Measurements from ENCODE around the gene CLIC4. TPM values are rescaled to one million over a fixed set of nuclear protein-coding genes. Genes with fewer than 3 reads are reported as not detected.
"Not testable (repeated sequence)": the region's sequence is repeated elsewhere in the genome, so short reads cannot be mapped to it uniquely, and the experiment has no call there.

The CLIC4 gene
- 81.1 and 81.9 TPM in 2 replicates for polyA plus RNA-seq (2014; cell fraction: cytosol; rRNA removed)
- 29.8 and 49.4 TPM in 2 replicates for polyA plus RNA-seq (2014; cell fraction: nucleus; rRNA removed)

DNA sequence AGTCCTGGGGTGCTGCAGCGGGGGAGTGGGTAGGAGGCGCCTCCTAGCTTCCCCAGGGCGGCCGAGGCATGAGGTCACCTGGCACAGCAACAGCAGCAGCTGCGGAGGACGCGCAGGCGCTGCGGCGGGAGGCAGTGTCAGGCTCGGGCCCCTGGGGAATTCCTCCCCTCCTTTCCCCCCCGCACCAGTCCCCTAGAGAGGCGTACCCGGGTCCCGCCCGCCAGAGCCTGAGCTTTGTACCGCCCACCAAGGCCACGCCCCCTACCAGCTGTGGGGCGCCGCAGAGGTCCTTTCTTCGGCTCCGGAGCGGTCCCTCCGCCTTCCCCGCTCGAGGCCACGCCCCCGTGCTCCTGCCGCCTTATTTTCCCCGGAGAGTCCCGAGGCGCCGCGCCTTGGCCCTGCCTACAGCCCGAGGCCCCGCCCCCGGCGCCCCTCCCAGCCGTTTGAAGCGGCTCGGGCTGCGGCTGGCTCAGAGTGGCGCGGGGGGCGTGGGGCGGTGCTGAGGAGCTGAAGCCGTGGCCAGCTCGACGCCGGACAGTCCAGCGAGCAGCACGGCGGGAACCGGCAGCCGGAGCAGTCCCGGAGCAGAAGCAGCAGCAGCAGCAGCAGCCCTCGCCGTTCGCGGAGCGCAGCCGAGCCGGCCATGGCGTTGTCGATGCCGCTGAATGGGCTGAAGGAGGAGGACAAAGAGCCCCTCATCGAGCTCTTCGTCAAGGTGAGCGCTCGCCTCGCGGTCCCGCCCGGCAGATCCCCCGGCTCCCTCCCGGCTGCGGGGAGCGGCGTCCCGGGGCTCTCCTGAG lies at the start of gene CLIC4:
CLIC4 (plus strand) TSS at position 537 of the 800 bp plus-strand sequence; CDS start at position 644, 107 bp downstream.
- DNase-seq (ENCODE audit: low spot score): peak; percentile 98

DNA sequence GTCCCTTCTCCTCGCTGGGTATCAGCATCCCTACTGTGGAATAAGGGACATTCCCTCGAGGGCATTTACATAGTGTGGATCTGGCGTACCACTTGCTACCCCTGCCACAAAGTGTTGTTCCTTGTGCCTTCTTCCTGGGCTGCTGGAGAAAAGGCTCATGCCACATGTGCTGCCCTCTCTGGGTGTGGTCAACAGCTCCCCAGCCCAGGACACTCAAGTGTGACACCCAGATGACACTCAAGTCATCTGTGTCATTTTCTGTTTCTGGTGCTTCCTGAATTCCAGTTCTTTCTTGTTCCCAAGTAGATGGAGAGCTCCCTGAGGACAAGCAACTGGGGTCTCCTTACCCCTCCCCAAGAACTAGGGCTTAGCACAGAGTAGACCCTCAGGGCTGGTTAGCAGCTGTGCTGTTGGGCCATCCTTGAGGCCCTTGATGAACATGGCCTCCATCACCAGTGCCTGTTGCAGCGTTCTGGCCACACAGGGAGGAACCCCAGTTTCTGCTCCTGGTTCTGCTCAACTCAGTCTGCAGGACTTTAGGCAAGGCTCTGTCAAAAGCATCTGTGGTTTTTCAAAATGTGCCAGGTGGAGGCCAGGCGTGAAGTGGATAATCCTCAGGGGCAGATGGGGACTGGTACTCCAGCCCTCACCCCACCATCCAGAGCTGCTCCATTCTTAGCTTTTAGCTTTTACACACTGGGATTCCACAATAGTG lies 49.0 kb upstream of the CLIC4 start:
- DNase-seq (ENCODE audit: low spot score): peak; percentile 23

DNA sequence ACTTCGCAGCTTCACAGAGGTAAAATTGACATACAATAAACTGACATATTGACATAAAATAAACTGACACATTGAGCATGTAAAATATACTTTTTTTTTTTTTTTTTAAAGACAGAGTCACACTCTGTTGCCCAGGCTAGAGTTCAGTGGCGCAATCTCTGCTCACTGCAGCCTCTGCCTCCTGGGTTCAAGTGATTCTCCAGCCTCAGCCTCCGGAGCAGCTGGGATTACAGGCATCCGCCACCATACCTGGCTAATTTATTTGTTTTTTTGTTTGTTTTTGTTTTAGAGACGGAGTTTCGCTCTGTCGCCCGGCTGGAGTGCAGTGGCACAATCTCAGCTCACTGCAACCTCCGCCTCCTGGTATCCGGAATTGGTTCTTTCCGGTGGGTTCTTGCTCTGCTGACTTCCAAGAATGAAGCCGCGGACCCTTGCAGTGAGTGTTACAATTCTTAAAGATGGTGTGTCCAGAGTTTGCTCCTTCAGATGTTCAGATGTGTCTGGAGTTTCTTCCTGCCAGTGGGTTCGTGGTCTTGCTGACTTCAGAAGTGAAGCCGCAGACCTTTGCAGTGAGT lies 48.4 kb upstream of the CLIC4 start:
- no peak for DNase-seq (ENCODE audit: low spot score)

DNA sequence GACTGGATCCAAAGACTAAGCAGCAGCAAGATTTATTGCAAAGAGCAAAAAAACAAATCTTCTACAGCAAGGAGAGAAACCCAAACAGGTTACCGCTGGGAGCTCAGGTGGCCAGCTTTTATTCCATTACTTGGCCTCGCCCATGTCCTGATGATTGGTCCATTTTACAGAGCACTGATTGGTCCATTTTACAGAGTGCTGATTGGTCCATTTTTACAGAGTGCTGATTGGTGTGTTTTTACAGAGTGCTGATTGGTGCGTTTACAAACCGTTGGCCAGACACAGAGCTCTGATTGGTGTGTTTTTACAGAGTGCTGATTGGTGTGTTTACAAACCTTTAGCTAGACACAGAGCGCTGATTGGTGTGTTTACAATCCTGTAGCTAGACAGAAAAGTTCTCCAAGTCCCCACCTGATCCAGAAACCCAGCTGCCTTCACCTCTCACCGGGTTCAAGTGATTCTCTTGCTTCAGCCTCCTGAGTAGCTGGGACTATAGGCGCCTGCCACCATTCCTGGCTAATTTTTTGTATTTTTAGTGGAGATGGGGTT lies 47.7 kb upstream of the CLIC4 start:
- DNase-seq (ENCODE audit: low spot score): not testable (repeated sequence)

DNA sequence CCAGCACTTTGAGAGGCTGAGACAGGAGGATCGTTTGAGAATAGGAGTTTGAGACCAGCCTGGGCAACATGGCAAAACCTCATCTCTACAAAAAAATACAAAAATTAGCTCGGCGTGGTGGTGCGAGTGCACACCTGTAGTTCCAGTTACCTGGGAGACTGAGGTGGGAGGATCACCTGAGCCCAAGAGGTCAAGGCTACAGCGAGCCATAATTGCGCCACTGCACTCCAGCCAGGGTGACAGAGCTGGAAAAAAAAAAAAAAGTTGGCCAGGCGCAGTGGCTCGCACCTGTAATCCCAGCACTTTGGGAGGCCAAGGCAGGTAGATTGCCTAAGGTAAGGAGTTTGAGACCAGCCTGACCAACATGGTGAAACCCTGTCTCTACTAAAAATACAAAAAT lies 46.9 kb upstream of the CLIC4 start:
- DNase-seq (ENCODE audit: low spot score): not testable (repeated sequence)

DNA sequence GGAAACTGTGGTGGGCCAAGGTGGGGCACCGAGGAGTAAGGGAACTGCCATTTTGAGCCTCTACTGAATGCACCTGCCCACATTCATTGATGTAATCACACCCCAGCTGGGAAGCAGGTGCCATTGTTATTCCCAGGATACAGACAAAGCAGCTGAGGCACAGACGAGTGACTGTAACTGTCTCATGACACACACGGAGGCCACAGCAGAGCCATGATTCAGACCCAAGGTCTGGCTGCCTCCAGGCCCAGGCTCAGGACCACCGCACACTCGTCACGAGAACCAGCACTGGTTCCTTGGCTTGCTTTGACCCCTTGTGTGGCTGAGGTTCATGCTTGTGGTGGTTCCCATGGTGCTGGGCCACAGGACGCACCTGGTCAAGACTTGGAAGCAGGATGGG lies 45.6 kb upstream of the CLIC4 start:
- DNase-seq (ENCODE audit: low spot score): no peak

DNA sequence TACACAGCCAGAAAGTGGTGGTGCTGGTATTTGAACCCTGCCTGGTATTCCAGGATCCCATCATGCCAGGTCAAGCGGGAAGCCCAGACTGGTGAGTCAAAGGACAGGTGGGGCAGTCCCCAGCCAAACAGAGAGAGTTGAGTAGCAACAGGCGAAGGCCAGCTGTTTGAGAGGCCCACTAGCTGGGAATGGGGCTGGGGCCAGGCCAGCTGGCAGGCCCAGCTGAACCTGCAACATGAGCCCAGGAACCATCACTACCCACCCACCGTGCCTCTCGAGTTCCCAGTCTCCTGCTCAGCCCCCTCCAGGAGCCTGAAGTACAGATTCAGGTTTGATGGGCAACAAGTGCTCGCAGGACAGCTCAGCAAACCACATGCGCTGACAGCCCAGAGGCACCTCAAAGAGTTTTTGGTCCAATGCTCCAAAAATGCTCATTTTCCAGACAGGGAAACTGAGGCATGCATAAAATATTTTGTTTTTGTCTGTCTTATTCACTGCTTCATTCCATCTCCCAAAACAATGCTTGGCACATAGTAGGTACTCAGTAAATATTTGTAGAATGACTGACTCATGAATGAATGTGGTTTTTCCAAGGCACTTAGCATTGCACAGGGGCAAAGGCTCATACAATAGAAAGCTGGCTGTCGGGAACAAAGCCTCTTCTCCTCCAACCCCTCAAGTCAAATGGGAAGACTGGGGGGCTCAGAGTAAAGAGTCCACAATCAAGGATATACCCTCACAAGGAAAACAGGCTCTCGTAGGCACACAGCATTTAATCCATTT lies 42.5 kb upstream of the CLIC4 start:
- DNase-seq (ENCODE audit: low spot score): no peak

DNA sequence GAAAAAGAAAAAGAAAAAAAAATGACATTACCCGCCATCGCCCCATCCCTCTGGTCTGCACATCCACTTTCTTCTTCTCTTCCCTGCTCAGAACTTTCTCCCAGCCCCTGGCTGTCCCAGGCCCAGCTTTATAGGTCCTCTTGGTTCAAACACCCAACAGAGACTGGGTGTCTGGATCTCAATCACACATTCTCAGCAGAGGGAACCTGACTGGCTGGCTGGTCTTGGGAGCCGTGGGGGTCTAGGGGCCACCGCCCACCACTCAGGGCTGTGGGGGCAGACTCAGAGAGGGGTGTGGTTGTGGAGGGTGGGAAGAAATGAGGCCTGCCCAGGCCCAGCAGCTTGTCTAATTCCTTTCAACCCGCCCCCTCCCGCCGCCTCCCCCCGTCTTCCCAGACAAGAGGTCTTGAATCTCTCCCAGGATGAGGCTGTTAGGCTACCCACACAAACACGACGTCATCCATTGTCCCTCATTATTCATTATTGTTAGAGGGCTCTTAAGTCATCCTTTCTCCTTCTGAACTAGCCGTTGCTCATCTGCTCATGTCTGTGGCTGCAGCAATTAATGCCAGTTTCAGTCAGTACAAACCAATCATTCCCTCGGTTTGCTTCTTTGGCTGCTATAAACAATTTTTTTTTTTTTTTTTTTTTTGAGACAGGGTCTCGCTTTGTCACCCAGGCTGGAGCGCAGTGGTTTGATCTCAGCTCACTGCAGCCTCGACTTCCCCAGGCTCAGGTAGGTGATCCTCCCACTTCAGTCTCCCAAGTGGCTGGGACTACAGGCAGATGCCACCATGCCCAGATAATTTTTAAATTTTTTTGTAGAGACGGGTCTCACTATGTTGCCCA lies 40.6 kb upstream of the CLIC4 start:
- DNase-seq (ENCODE audit: low spot score): no peak

DNA sequence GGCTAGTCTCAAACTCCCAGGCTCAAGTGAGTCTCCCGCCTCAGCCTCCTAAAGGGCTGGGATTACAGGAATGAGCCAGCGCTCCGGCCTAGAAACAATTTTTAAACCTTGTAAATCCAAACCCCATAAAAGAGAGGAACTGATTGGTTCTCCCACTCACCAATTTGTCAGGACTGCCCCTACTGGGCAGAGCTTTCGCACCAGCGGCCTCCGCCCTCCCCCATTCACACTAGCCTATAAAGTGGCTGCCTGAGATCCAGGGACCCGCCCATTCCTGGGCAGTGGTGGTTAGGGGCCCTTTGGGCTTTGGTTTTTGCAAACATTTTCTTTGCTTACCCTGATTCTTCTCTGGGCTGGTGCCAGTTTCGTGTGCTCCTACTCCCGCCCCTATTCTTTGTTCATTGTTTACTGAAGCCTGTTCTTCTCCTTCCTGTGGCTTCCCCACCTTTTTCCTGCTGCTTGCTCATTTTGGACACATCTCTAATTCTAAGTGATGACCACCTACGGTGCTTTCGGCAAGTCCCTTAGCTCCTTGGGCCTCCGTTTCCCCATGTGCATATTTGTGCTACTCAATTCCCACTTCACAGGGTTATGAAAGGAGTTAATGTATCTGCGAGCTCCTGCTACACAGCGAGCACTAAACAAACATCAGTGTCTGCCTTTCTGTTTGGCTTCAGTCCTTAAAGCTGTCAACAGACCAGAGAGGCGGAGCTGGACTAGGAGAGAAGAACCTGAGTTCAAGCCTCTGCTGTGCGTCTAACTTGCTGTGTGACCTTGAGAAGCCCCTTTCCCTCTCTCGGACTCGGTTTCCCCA lies 39.8 kb upstream of the CLIC4 start:
- peak; percentile 78 for DNase-seq (ENCODE audit: low spot score)

DNA sequence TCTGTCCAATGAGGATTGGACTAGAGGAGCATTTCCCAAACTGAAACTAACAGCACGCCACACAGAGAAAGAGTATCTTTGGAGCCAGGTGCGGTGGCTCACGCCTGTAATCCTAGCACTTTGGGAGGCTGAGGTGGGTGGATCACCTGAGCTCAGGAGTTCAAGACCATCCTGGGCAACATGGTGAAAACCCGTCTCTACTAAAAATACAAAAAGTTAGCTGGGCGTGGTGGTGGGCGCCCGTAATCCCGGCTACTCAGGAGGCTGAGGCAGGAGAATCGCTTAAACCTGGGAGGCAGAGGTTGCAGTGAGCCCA lies 39.2 kb upstream of the CLIC4 start:
- DNase-seq (ENCODE audit: low spot score): not testable (repeated sequence)

DNA sequence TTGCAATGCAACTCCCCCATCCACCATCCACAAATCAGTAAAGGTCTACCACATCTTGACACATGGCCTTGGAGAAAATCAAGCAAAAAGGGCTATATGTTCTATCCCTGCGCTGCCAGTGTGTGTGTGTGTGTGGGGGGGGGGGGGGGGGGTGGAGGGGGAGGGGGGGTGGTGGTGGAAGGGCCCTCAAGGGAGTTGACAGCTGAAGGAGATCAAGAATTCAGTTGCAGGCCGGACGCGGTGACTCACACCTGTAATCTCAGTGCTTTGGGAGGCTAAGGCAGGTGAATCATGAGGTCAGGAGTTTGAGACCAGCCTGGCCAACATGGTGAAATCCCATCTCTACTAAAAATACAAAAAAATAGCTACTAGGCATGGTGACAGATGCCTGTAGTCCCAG lies 37.6 kb upstream of the CLIC4 start:
- DNase-seq (ENCODE audit: low spot score): no peak

DNA sequence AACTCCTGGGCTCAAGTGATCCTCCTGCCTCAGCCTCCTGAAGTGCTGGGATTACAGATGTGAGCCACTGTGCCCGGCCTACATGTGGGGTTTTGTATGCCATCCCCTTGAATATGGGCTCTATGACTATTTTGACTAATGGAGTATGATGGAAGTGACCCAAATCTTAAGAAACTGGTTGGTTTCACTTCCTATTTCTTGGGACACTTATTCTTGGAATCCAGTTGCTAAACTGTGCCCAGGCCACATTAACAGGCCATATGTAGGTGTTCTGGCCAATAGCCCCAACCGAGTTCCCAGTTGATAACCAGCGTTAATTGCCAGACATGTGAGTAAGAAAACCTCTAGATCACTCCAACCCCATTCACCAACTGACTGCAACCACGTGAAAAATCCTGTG lies 36.3 kb upstream of the CLIC4 start:
- DNase-seq (ENCODE audit: low spot score): no peak

DNA sequence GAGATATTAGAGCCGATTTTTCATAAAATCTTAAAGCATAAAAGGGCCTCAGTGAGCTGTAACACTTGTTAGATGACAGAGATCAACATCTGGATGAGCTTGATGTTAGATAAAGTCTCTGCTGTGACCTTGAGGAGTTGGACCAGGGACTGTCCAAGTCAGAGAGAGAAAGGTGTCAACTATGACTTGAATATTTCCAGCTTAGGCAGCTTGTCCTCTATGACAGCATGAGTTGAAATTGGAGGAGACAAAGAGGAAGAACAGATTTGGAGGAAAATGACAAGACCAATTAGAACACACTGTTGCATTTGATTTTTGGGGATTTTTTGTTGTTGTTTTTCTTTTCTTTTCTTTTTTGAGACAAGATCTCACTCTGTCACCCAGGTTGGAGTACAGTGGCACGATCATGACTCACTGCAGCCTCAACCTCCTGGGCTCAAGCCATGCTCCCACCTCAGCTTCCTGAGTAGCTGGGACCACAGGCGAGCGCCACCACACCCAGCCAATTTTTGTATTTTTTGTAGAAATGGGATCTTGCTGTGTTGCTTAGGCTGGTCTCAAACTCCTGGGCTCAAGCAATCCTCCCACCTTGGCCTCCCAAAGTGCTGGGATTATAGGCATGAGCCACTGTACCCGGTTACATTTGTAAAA lies 35.3 kb upstream of the CLIC4 start:
- no peak for DNase-seq (ENCODE audit: low spot score)

DNA sequence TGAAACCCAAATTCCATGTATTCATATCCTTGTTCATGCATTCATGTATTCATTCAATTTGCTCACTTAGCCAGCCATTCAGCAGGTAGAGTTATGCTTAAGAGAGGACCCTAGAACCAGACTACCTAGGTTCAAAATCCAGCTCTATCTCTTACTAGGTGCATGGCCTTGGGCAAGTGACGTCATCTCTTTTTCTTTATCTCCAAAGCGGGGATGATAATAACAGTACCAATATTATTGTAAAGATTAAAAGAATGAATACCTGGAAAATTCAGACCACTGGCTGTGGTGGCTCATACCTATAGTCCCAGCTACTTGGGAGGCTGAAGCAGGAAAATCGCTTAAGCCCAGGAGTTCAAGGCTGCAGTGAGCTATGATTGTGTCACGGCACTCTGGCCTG lies 33.9 kb upstream of the CLIC4 start:
- DNase-seq (ENCODE audit: low spot score): no peak

DNA sequence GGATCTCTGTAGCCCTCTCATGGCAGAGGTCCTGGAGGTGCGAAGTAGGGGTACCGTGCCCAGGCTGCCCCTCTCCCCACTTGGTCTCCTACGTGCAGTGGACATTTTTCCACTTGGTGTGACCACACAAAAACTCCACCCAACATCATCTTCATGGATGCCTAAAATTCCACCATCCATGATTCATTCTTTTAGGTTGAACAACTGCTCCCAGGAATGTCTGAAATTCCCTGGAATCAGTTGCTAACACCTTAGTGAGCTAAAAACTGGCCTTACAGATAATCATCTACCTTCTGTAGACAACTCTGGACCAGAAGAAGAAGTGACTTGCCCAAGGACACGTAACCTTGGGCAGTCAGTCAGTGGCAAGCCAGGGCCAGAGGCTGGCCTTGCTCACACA lies 32.1 kb upstream of the CLIC4 start:
- no peak for DNase-seq (ENCODE audit: low spot score)

DNA sequence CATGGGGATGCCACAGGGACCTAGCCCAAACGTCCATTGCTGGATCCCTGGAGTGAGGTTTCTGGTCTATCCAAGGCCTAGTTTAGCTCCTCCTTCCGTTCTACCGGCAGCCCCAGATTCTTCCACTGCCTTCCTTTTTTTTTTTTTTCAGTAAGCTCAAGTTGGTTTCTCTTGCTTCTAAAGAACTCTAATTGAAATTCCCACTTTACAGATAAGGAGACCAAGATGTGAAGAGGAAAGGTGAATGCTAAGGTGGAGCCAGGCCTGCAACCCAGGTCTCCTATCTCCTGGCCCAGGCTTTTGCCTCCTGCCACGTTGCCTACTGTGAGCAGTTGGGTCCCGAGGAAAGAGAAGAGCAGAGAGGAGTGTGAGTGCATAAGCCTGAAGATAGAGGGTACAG lies 31.5 kb upstream of the CLIC4 start:
- DNase-seq (ENCODE audit: low spot score): no peak

DNA sequence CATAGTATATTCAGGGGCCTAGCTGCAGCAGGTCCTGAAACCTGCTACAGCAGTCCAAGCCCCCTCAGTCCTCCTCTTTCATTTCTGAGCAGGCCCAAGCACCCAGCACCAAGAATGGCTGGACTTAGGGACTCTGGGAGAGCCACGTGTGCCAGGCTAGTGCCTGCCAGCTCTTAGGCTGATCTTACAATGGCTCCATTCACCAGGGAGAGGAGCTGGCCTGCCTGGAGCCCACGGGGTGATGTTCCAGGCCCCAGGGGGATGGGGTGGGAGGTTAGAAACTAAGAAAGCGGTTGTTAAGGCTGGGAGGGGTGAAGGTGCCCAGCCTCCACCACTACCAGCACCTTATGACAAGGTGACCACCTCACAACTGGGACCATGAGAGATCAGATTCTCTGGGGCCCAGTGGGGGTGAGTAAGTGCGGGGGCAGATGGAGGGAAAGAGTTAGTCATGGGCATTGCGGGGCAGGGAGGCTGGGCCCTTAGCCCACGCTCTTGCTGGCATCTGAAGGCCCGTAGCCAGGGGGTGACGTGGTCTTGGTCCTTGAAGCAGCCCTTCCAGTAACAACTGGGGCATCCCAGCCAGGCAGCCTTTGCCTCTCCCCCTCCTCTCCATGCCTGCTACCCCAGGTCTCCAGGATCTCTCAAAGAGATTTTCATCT lies 30.3 kb upstream of the CLIC4 start:
- DNase-seq (ENCODE audit: low spot score): no peak

DNA sequence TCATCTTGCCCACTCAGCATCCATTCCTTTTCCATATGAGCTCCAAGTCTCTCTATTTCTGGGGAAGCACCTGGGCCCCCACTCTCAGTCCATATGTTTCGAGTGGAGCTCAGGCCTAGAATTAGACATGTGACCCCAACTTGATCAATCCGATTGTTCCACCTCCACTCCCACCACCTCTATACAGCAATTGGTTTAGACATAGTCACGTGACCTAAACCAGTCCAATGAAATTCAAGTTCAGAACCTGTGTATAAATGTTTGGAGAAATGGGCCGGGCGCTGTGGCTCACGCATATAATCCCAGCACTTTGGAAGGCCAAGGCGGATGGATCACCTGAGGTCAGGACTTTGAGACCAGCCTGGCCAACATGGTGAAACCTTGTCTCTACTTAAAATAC lies 29.6 kb upstream of the CLIC4 start:
- no peak for DNase-seq (ENCODE audit: low spot score)
